H1 (cell line): ENCODE measurements around the gene MEIOSIN. TPM values are rescaled to one million over a fixed set of nuclear protein-coding genes. Genes with fewer than 3 reads are reported as not detected.

Source experiments
- CTCF ChIA-PET: fragments of 300-600 bp; sonication (Branson Sonifier 250); formaldehyde crosslinking; loops from one replicate; lab custom pipeline; 2021; ENCODE audit not compliant: partially characterized antibody; lab: Charles Lee
- POLR2A ChIA-PET: fragments of 300-600 bp; sonication (Branson Sonifier 250); formaldehyde crosslinking; loops from one replicate; lab custom pipeline; 2021; ENCODE audit warnings: inconsistent platforms; ENCODE audit not compliant: partially characterized antibody; lab: Charles Lee
- DNase-seq, 2 experiments: peaks; one replicate each; pipeline versions ENCODE4 v3.0.0 to v3.0.0-alpha.2; 2010 to 2022; ENCODE audit warnings: low spot score in 2 of 2, low read depth in 1 of 2, mixed read lengths in 1 of 2
- FAIRE-seq: peaks from 2 replicates; lab custom pipeline; 2011; peaks lifted over from hg19 to GRCh38; lab: Jason Lieb, UNC
- H2AFZ ChIP-seq: 2 replicates; pipeline ENCODE4 v1.8.1; 2012; ENCODE audit warnings: low read length, inconsistent platforms
- H2AK5ac ChIP-seq: 2 replicates; pipeline ENCODE4 v1.6.1; 2013; ENCODE audit warnings: low read depth, low read length
- H2BK120ac ChIP-seq: replicated peaks from 2 replicates; pipeline ENCODE3; 2013; ENCODE audit warnings: low read depth, low read length, inconsistent platforms
- H2BK12ac ChIP-seq: 2 replicates; pipeline ENCODE4 v1.6.1; 2013; ENCODE audit warnings: low read depth, low read length
- H2BK15ac ChIP-seq: 2 replicates; pipeline ENCODE4 v1.6.1; 2013; ENCODE audit warnings: low read length
- H2BK20ac ChIP-seq: 2 replicates; pipeline ENCODE4 v1.6.1; 2013; ENCODE audit warnings: low read length
- H2BK5ac ChIP-seq: 2 replicates; pipeline ENCODE4 v1.6.1; 2013; ENCODE audit warnings: low read depth, low read length
- H3K14ac ChIP-seq: 2 replicates; pipeline ENCODE4 v1.6.1; 2013; ENCODE audit warnings: inconsistent platforms; ENCODE audit not compliant: insufficient read length
- H3K18ac ChIP-seq: 2 replicates; pipeline ENCODE4 v1.6.1; 2013; ENCODE audit warnings: low read length; ENCODE audit errors: extremely low read depth
- H3K23ac ChIP-seq: 2 replicates; pipeline ENCODE4 v1.6.1; 2013; ENCODE audit warnings: inconsistent platforms; ENCODE audit not compliant: insufficient read length
- H3K23me2 ChIP-seq: 2 replicates; pipeline ENCODE4 v1.6.1; 2013; ENCODE audit warnings: low read depth, low read length
- H3K27ac ChIP-seq: 2 replicates; pipeline ENCODE4 v1.6.1; 2011; ENCODE audit warnings: low read depth, low read length, inconsistent platforms
- H3K27me3 ChIP-seq, 4 experiments: replicated peaks in 1 of 4; 1 replicate in 1 of 4; 2 replicates in 3 of 4; pipeline versions ENCODE4 v1.6.1 to v1.8.1; 2011 to 2013; ENCODE audit warnings: low read length in 3 of 4, mild to moderate bottlenecking in 3 of 4, inconsistent platforms in 2 of 4, mixed read lengths in 2 of 4, moderate library complexity in 1 of 4; ENCODE audit not compliant: control insufficient read depth in 3 of 4, insufficient read depth in 3 of 4; ENCODE audit errors: extremely low read depth in 1 of 4
- H3K36me3 ChIP-seq, 4 experiments: 2 replicates each; pipeline versions ENCODE4 v1.6.1 to v1.8.1; 2011 to 2013; ENCODE audit warnings: mild to moderate bottlenecking in 4 of 4, low read length in 3 of 4, moderate library complexity in 2 of 4, control low read depth in 1 of 4, inconsistent platforms in 1 of 4; ENCODE audit not compliant: insufficient read depth in 4 of 4, control insufficient read depth in 2 of 4
- H3K4ac ChIP-seq: replicated peaks from 2 replicates; pipeline ENCODE3; 2013; ENCODE audit warnings: low read length, low read depth, mixed read lengths, inconsistent platforms; ENCODE audit not compliant: insufficient read length
- H3K4me1 ChIP-seq, 4 experiments: replicated peaks in 1 of 4; 1 replicate in 1 of 4; 2 replicates in 3 of 4; pipeline versions ENCODE4 v1.6.1 to v1.8.1; 2011 to 2013; ENCODE audit warnings: low read length in 3 of 4, inconsistent platforms in 2 of 4, mixed read lengths in 1 of 4; ENCODE audit not compliant: insufficient read depth in 4 of 4, control insufficient read depth in 3 of 4
- H3K4me2 ChIP-seq, 2 experiments: 2 replicates each; pipeline versions ENCODE4 v1.6.1 to v1.8.1; 2011 to 2013; ENCODE audit warnings: low read depth in 2 of 2, low read length in 2 of 2, control low read depth in 1 of 2, inconsistent platforms in 1 of 2, mild to moderate bottlenecking in 1 of 2; ENCODE audit not compliant: insufficient read depth in 1 of 2
- H3K4me3 ChIP-seq, 4 experiments: fragments of 200-600, 300-600 bp in 1 of 4; sonication (generic), shearing (Covaris generic), sonication (Bioruptor Twin) in 1 of 4; 2 replicates each; pipeline versions ENCODE4 v1.5.1 to v1.8.1; 2011 to 2016; ENCODE audit warnings: low read length in 4 of 4, low read depth in 3 of 4, control low read depth in 2 of 4, inconsistent platforms in 2 of 4, mild to moderate bottlenecking in 2 of 4, mixed read lengths in 1 of 4, moderate library complexity in 1 of 4; ENCODE audit not compliant: insufficient read depth in 2 of 4; ENCODE audit errors: extremely low read depth in 1 of 4
- H3K56ac ChIP-seq: replicated peaks from 2 replicates; pipeline ENCODE3; 2013; ENCODE audit warnings: low read depth, mild to moderate bottlenecking, mixed read lengths, low read length, inconsistent platforms; ENCODE audit not compliant: insufficient read length
- H3K79me1 ChIP-seq: 2 replicates; pipeline ENCODE4 v1.6.1; 2013; ENCODE audit warnings: low read depth, low read length, control low read depth
- H3K79me2 ChIP-seq, 2 experiments: 2 replicates each; pipeline versions ENCODE4 v1.6.1 to v1.8.1; 2012 to 2013; ENCODE audit warnings: low read length in 2 of 2, mild to moderate bottlenecking in 2 of 2, inconsistent platforms in 1 of 2; ENCODE audit not compliant: insufficient read depth in 2 of 2, control insufficient read depth in 1 of 2
- H3K9ac ChIP-seq, 4 experiments: replicated peaks in 1 of 4; 1 replicate in 1 of 4; 2 replicates in 3 of 4; pipeline versions ENCODE4 v1.6.1 to v1.8.1; 2011 to 2013; ENCODE audit warnings: low read depth in 3 of 4, low read length in 3 of 4, control low read depth in 2 of 4, mild to moderate bottlenecking in 2 of 4, moderate library complexity in 2 of 4, inconsistent platforms in 1 of 4; ENCODE audit errors: extremely low read depth in 1 of 4
- H3K9me3 ChIP-seq, 2 experiments: 2 replicates each; pipeline versions ENCODE4 v1.6.1 to v1.8.1; 2012 to 2013; ENCODE audit warnings: mild to moderate bottlenecking in 2 of 2, moderate library complexity in 2 of 2, control low read depth in 1 of 2, inconsistent platforms in 1 of 2, low read depth in 1 of 2, low read length in 1 of 2, mixed read lengths in 1 of 2; ENCODE audit not compliant: insufficient read depth in 2 of 2
- H4K20me1 ChIP-seq, 2 experiments: replicated peaks in 1 of 2; 2 replicates each; pipeline versions ENCODE3 to v1.8.1; 2011 to 2013; ENCODE audit warnings: inconsistent platforms in 2 of 2, low read length in 2 of 2, mild to moderate bottlenecking in 1 of 2; ENCODE audit not compliant: insufficient read depth in 2 of 2, control insufficient read depth in 1 of 2
- H4K5ac ChIP-seq: 2 replicates; pipeline ENCODE4 v1.6.1; 2013; ENCODE audit warnings: low read length, low read depth, mixed read lengths, inconsistent platforms; ENCODE audit not compliant: insufficient read length
- H4K8ac ChIP-seq: 2 replicates; pipeline ENCODE4 v1.8.0; 2013; ENCODE audit warnings: mild to moderate bottlenecking, moderate library complexity, low read length, inconsistent platforms; ENCODE audit not compliant: insufficient read depth; ENCODE audit errors: extremely low read depth
- H4K91ac ChIP-seq: replicated peaks from 2 replicates; pipeline ENCODE3; 2013; ENCODE audit warnings: low read length, mixed read lengths, inconsistent platforms; ENCODE audit not compliant: insufficient read length
- ATF2 ChIP-seq: IDR thresholded peaks from 2 replicates; pipeline ENCODE4 v1.6.1; 2012; ENCODE audit warnings: low read length, inconsistent platforms
- CEBPB ChIP-seq: IDR thresholded peaks from 2 replicates; pipeline ENCODE4 v1.6.1; 2012; ENCODE audit warnings: low read depth, low read length
- CHD1 ChIP-seq: IDR thresholded peaks from 2 replicates; pipeline ENCODE4 v1.6.1; 2012; ENCODE audit warnings: low read depth, low read length, improper control_type of control experiment
- RFX5 ChIP-seq: IDR thresholded peaks from 2 replicates; pipeline ENCODE4 v1.6.1; 2011; ENCODE audit warnings: low read depth, low read length, improper control_type of control experiment, borderline replicate concordance
- RNF2 ChIP-seq: fragments of 200-900, 300-1000 bp; sonication (generic); IDR thresholded peaks from 2 replicates; pipeline ENCODE4 v1.7.1; 2016; ENCODE audit warnings: borderline replicate concordance, low read depth, mild to moderate bottlenecking, antibody characterized with exemption, low read length; ENCODE audit not compliant: poor library complexity, severe bottlenecking; ENCODE audit errors: missing control alignments
- SP2 ChIP-seq: IDR thresholded peaks from 2 replicates; pipeline ENCODE4 v1.6.1; 2012; ENCODE audit warnings: mild to moderate bottlenecking, low read length, inconsistent platforms
- TCF12 ChIP-seq: IDR thresholded peaks from 2 replicates; pipeline ENCODE4 v1.6.1; 2011; ENCODE audit warnings: low read depth, mild to moderate bottlenecking, low read length
- YY1 ChIP-seq: IDR thresholded peaks from 2 replicates; pipeline ENCODE4 v1.6.1; 2011; ENCODE audit warnings: low read depth, mild to moderate bottlenecking, low read length
- ZNF274 ChIP-seq: IDR thresholded peaks from 2 replicates; pipeline ENCODE4 v1.7.0; 2012; ENCODE audit warnings: low read length, borderline replicate concordance; ENCODE audit errors: extremely low read depth
- WGBS, 2 experiments: shearing (Covaris generic) in 1 of 2; methylation state at CpG; one replicate each; pipeline versions ENCODE4 v1.1.6 to v1.1.7; 2013 to 2015; ENCODE audit warnings: low lambda C conversion rate in 2 of 2, mixed read lengths in 2 of 2, inconsistent platforms in 1 of 2, low coverage in 1 of 2, missing lambda C conversion rate in 1 of 2; ENCODE audit not compliant: insufficient replicate concordance in 2 of 2, insufficient coverage in 1 of 2, insufficient read length in 1 of 2; ENCODE audit errors: extremely low coverage in 1 of 2, missing lambda C conversion rate in 1 of 2; 5-methylcytosine and 5-hydroxymethylcytosine counted together
- polyA plus RNA-seq, 7 experiments: library from polyadenylated mRNA; depleted of rRNA in 3 of 7; stranded (reverse) in 5 of 7; unstranded in 2 of 7; fragments of >200 nt in 5 of 7; fragments of 200-250 nt in 2 of 7; gene quantifications; 1 replicate in 5 of 7; 2 replicates in 1 of 7; 4 replicates in 1 of 7; pipeline versions ENCODE4 v1.2.1 to v1.2.3, GENCODE V29; 2011 to 2013; ENCODE audit warnings: missing spikeins in 2 of 7, mixed read lengths in 2 of 7
- total RNA-seq: library from RNA; stranded (reverse); fragmentation: NEBNext Ultra II Directional; extraction: Animal tissue kit (Norgen Biotek cat#: 25700); gene quantifications from 2 replicates; pipeline ENCODE4 v1.2.1, GENCODE V29; 2021

MEIOSIN gene
- total and polyA plus RNA-seq, 2 of the 8 experiments (the other 6 are each of a cell fraction or from before 2014, with no cell fraction given): 0.11 TPM; not detected in 1

GRCh38 chr19:45768984-45769782 lies 35.9 kb downstream of the MEIOSIN start, which contains the start of gene SIX5:
SIX5 (minus strand) TSS chr19:45769252; CDS start chr19:45768844, 408 bp downstream.
- peak within 1 kb of the TSS; percentile 100 for H3K18ac ChIP-seq
- DNase-seq (peak; percentile 96), FAIRE-seq (peak; percentile 39)
- peak within 1 kb of the TSS; percentile 98 for H2BK5ac ChIP-seq
- H3K27ac ChIP-seq: peak within 1 kb of the TSS; percentile 96
- H3K27me3 ChIP-seq: no peaks in the 10 kb centered on the region
- H2BK120ac ChIP-seq: peak within 1 kb of the TSS; percentile 86
- H3K23me2 ChIP-seq: peaks cover 28% of the 10 kb centered on the region
- peak within 1 kb of the TSS; percentile 88; the same call in 1 of the 2 replicates for H2BK15ac ChIP-seq
- no peak within 1 kb of the TSS for H3K23ac ChIP-seq
- POLR2A ChIA-PET: interaction anchor here (0.5 to 16.2 kb wide), 36 partner anchors 8 to 651 kb away, joined by 3 to 284 read pairs (median 5); partner anchors contain the start of genes DMPK, DMWD, FBXO46 and IRF2BP1
- peak within 1 kb of the TSS; percentile 80; the same call in 1 of the 2 replicates for H2BK12ac ChIP-seq
- H3K4me2 ChIP-seq: peak within 1 kb of the TSS; percentile 61 to 99
- H3K4me1 ChIP-seq: peaks cover 4 to 33% (median 27%) of the 10 kb centered on the region in 4 experiments
- peak within 1 kb of the TSS; percentile 95 for H4K8ac ChIP-seq
- H4K91ac ChIP-seq: peak within 1 kb of the TSS; percentile 99
- H2AFZ ChIP-seq: no peak within 1 kb of the TSS
- peaks cover 0 to 3% of the 10 kb centered on the region in 2 experiments for H4K20me1 ChIP-seq
- peak within 1 kb of the TSS; percentile 96 for H4K5ac ChIP-seq
- H3K36me3 ChIP-seq: peaks cover 0 to 2% (median 0%) of the 10 kb centered on the region in 4 experiments; a peak in 2 of 8 replicates
- peak within 1 kb of the TSS; percentile 97 for H3K56ac ChIP-seq
- peak within 1 kb of the TSS; percentile 76 to 91 (median 85) for H3K9ac ChIP-seq
- peak within 1 kb of the TSS; percentile 57 to 89 (median 82) for H3K4me3 ChIP-seq
- peak within 1 kb of the TSS; percentile 98; the same call in 1 of the 2 replicates for H2AK5ac ChIP-seq
- peak within 1 kb of the TSS; percentile 100 for H3K14ac ChIP-seq
- no peaks in the 10 kb centered on the region for H3K79me1 ChIP-seq
- 0 out of 2 replicates have a peak within 1 kb of the TSS, but pooled peaks have one; percentile 21 for H2BK20ac ChIP-seq
- H3K9me3 ChIP-seq: no peaks in the 10 kb centered on the region
- H3K4ac ChIP-seq: peak within 1 kb of the TSS; percentile 90
- CTCF ChIA-PET: interaction anchor here (0.6 to 6.7 kb wide), 25 partner anchors 12 to 656 kb away, joined by 3 to 55 read pairs (median 4); partner anchors contain the start of genes DMPK, DMWD, RSPH6A and SYMPK
- WGBS, 2 experiments: 4% methylated on average over 41 of the region's 70 CpGs; no CpG with 5 or more reads in 1 of the 2 experiments
- no peaks in the 10 kb centered on the region for H3K79me2 ChIP-seq
- TF ChIP-seq CEBPB: 0 out of 2 replicates have a peak, but pooled peaks have one; percentile 1
- TF ChIP-seq TCF12: peak; percentile 85; the same call in 1 of the 2 replicates
- TF ChIP-seq ZNF274: no peak
- TF ChIP-seq SP2: no peak
- no peak for TF ChIP-seq YY1
- TF ChIP-seq ATF2: peak; percentile 71; the same call in 1 of the 2 replicates
- no peak for TF ChIP-seq RNF2
- peak; percentile 43; the same call in 1 of the 2 replicates for TF ChIP-seq CHD1
- no peak for TF ChIP-seq RFX5
